ENCODE results near the gene INF2.
"Not testable (repeated sequence)": the region's sequence is repeated elsewhere in the genome, so short reads cannot be mapped to it uniquely, and the experiment has no call there.

The INF2 gene

DNA sequence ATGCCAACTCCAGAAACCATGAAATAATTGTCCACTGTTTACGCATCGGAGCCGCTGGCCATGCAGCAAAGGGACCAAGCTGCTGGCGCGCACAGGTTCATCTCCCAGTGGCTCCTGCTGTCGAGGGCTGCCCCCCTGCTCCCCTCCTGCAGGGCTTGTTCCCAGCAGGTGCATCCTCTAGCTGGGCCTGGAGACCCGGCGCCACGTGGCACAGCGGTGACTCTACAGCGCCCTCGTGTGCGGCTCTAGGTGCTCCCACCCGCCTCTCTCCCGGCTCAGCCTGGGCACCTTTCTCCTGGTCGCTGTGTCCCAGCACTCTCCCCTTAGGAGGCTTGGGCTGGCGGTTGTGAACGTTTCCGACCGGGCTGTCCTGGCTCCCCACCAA, 37.5 kb upstream of the INF2 start:
- TF ChIP-seq, protein P1, sequence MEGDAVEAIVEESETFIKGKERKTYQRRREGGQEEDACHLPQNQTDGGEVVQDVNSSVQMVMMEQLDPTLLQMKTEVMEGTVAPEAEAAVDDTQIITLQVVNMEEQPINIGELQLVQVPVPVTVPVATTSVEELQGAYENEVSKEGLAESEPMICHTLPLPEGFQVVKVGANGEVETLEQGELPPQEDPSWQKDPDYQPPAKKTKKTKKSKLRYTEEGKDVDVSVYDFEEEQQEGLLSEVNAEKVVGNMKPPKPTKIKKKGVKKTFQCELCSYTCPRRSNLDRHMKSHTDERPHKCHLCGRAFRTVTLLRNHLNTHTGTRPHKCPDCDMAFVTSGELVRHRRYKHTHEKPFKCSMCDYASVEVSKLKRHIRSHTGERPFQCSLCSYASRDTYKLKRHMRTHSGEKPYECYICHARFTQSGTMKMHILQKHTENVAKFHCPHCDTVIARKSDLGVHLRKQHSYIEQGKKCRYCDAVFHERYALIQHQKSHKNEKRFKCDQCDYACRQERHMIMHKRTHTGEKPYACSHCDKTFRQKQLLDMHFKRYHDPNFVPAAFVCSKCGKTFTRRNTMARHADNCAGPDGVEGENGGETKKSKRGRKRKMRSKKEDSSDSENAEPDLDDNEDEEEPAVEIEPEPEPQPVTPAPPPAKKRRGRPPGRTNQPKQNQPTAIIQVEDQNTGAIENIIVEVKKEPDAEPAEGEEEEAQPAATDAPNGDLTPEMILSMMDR (IDR thresholded peaks at IDR 0.05; ENCODE audit: low read depth, low read length, missing control alignments), result no peak

DNA sequence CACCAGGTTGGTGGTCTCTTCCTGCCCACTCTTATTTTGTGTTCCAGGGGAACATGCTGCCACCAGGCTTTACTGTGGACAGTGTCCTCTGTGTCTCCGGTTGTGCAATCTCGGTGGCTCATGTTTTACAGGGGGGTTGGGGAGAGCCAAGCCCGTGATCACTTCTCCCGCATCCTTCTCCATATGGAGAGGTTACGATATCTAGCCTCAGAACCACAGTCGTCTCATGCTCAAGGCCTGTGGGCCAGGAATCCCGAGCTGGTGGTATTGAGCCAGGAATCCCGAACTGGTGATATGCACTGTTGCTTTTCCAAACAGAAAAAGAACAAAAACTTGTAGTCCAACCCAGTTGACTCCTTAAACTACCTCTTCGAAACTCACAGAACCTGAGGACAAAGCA, 37.0 kb upstream of the INF2 start:
- no peak for DNase-seq (ENCODE audit: low read depth)
- in situ Hi-C loops (cut with HindIII; ENCODE audit: low sequenced_read_pairs), result no loop called here
- H3K4me3 ChIP-seq (ENCODE audit: low read depth, low read length), result no peak overlapping the region
- TF ChIP-seq, protein P1 (IDR thresholded peaks at IDR 0.05; ENCODE audit: low read depth, low read length, missing control alignments), result no peak

More for the DNA sequence above, 37.5 kb upstream of the INF2 start:
- no peak overlapping the region for H3K4me3 ChIP-seq (ENCODE audit: low read depth, low read length)
- in situ Hi-C loops (cut with HindIII; ENCODE audit: low sequenced_read_pairs), result no loop called here
- no peak for DNase-seq (ENCODE audit: low read depth)

DNA sequence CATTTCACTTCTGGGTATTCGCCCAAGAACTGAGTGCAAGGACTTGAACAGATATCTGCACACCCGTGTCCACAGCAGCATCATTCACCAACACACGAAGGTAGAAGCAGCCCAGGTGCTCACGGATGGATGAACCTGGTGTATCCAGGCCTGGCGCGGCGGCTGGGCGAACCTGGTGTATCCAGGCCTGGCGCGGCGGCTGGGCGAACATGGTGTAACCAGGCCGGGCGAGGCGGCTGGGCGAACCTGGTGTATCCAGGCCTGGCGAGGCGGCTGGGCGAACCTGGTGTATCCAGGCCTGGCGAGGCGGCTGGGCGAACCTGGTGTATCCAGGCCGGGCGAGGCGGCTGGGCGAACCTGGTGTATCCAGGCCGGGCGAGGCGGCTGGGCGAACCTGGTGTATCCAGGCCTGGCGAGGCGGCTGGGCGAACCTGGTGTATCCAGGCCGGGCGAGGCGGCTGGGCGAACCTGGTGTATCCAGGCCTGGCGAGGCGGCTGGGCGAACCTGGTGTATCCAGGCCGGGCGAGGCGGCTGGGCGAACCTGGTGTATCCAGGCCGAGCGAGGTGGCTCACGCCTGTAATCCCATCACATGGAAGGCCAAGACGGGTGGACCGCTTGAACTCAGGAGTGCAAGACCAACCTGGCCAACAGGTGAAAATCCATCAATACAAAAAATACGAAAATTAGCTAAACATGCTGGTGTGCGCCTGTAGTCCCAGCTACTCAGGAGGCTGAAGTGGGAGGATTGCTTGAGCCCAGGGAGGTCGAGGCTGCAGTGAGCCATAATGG, 36.1 kb upstream of the INF2 start:
- in situ Hi-C loops (cut with HindIII; ENCODE audit: low sequenced_read_pairs); H3K4me3 ChIP-seq (ENCODE audit: low read depth, low read length); DNase-seq (ENCODE audit: low read depth): not testable (repeated sequence)

DNA sequence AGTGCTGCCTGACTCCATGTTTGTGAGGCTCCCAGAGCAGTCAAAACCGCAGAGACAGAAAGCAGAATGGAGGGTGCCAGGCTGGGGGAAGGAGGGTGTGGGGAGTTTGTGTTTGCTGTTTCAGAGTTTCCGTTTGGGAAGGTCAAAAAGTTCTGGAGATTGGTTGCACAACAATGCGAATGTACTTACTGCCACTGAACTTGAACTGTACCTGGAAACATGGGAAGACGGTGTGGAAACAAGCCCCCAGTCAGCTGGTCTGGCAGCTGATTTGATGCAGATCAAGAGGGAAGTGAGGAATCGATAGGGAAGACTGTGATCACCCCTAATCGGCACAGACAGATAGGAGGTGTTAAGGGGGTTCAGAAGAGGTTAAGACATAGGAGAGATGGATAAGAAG, 35.3 kb upstream of the INF2 start:
- H3K4me3 ChIP-seq (ENCODE audit: low read depth, low read length), result no peak overlapping the region
- TF ChIP-seq, protein P1 (IDR thresholded peaks at IDR 0.05; ENCODE audit: low read depth, low read length, missing control alignments), result no peak
- no peak for DNase-seq (ENCODE audit: low read depth)
- in situ Hi-C loops (cut with HindIII; ENCODE audit: low sequenced_read_pairs), result no loop called here

DNA sequence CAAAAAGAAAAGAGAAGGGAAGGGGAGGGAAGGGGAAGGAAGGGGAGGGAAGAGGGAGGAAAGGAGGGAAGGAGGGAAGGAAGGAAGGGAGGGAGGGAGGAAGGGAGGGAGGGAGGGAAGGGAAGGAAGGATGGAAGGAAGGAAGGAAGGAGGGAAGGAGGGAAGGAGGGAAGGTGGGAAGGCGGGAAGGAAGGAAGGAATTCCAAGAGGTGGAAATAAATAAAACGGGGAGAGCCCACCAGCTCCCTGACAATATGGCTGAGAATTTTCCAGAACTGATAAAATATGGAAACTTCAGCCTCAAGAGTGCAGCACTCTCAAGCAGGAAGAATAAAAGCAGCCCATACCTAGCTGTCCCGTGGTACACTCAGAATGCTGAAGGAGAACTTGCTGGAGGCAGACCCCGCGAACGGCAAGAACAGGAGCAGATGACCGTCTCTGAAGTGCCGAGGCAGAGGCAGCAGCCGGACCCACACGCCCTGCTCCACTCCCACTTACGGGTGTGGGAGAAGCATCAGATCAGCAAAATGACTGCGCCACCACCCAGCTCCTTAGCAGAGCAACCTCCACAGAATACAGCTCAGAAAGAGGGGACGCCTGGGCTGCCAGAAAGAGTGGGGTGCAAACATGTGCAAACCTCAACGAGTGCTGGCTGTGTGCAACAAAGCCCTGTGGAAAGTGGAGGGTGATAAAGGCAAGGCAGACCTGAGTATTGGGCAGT, 34.1 kb upstream of the INF2 start:
- in situ Hi-C loops (cut with HindIII; ENCODE audit: low sequenced_read_pairs), result no loop called here
- H3K4me3 ChIP-seq (ENCODE audit: low read depth, low read length), result no peak overlapping the region
- no peak for DNase-seq (ENCODE audit: low read depth)
- TF ChIP-seq, protein P1 (IDR thresholded peaks at IDR 0.05; ENCODE audit: low read depth, low read length, missing control alignments), result no peak

DNA sequence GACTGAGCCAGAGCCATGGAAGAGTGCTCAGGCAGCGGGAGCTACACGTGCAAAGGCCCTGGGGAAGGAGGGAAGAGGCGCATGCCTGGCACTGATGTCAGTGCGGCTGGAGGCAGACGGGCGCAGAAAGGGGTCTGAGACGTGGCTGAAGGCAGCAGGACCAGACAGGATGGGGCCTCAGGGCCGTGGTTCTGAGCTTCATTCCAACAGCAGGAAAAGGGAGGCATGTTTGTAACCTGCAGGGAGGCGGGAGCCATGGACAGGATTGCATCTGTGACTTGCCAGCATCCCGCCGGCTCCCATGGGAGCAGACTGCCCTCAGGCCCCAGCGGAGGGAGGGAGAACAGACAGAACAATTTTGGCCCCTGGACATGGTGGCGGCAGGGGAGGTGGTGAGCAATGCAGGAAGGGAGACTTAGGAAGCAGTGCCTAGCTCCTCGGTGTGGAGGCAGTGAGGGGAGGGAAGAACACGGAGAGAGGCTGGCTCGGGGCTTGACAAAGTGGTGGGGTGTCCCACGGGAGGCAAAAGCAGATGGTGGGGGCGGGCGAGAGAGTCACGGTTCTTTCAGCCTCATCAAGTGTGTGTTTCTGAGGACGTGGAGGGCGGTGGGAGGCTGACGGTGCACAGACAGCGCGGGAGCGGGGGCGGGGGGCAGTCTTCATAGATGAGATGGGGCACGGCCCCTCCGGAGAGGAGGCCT, 33.3 kb upstream of the INF2 start:
- TF ChIP-seq, protein P1 (IDR thresholded peaks at IDR 0.05; ENCODE audit: low read depth, low read length, missing control alignments), result no peak
- DNase-seq (ENCODE audit: low read depth), result no peak
- in situ Hi-C loops (cut with HindIII; ENCODE audit: low sequenced_read_pairs), result no loop called here
- no peak overlapping the region for H3K4me3 ChIP-seq (ENCODE audit: low read depth, low read length)
